Body of pancreas (tissue), 4 donors: ENCODE results near the gene CLEC11A. TPM values are rescaled to one million over a fixed set of nuclear protein-coding genes. Genes with fewer than 3 reads are reported as not detected.

ENCODE experiments used
- ATAC-seq: fragments of 150-250 bp; one replicate; pipeline ENCODE4 v1.9.1; 2016
- DNase-seq, 4 donors: peaks; one replicate each; pipeline ENCODE4 v3.0.0-alpha.2; 2019
- H3K27ac ChIP-seq, 4 donors: fragments of 200-600 bp; sonication (generic); 1 replicate in 3 of 4; 2 replicates in 1 of 4; pipeline versions ENCODE4 v1.5.1 to v1.6.1; 2016 to 2019; ENCODE audit warnings: mild to moderate bottlenecking in 1 of 4, mixed read lengths in 1 of 4, moderate library complexity in 1 of 4
- H3K27me3 ChIP-seq, 2 donors: fragments of 200-600 bp; sonication (generic); one replicate each; pipeline ENCODE4 v1.6.0; 2016; ENCODE audit warnings: mild to moderate bottlenecking in 1 of 2
- H3K36me3 ChIP-seq, 2 donors: fragments of 200-600 bp; sonication (generic); replicated peaks in 1 of 2; 2 replicates each; pipeline ENCODE4 v1.5.1; 2016; ENCODE audit warnings: low read depth in 2 of 2; ENCODE audit not compliant: insufficient read depth in 1 of 2
- H3K4me1 ChIP-seq: fragments of 200-600 bp; sonication (generic); one replicate; pipeline ENCODE4 v1.6.0; 2016
- H3K4me3 ChIP-seq, 2 donors: fragments of 200-600 bp; sonication (generic); 1 replicate in 1 of 2; 2 replicates in 1 of 2; pipeline ENCODE4 v1.5.1; 2016 to 2019
- H3K9me3 ChIP-seq, 3 donors: fragments of 200-600 bp; sonication (generic); 1 replicate in 2 of 3; 2 replicates in 1 of 3; pipeline ENCODE4 v1.5.1; 2016
- CTCF ChIP-seq, 7 experiments: fragments of 450-650 bp in 4 of 7; fragments of 200-600 bp in 3 of 7; sonication (generic) in 3 of 7; IDR thresholded peaks; one replicate each; pipeline ENCODE4 v1.5.1; 2016 to 2019; ENCODE audit warnings: antibody characterized with exemption in 7 of 7
- POLR2A ChIP-seq, 3 donors: fragments of 450-650 bp; IDR thresholded peaks; one replicate each; pipeline ENCODE4 v1.6.1; 2016; ENCODE audit warnings: antibody characterized with exemption in 3 of 3, mild to moderate bottlenecking in 2 of 3
- WGBS, 2 donors: methylation state at CpG; one replicate each; pipeline ENCODE4 v1.1.5; 2017; 5-methylcytosine and 5-hydroxymethylcytosine counted together
- intact Hi-C: fragments of 100-400 bp; cut with DNase I; formaldehyde crosslinking; loops from one replicate; pipeline ENCODE4 v1.15.1; 2023
- total RNA-seq, 2 donors: library from RNA; depleted of rRNA; stranded (reverse); fragments of >200 nt; gene quantifications; one replicate each; pipeline ENCODE4 v1.1.0, GENCODE V29; 2016

The CLEC11A gene
- total RNA-seq, 2 donors from 2014 or later = 5.2 to 24.1 TPM

GRCh38 chr19:50722201-50723013 lies 757 bp upstream of the CLEC11A start:
- no peak overlapping the region for H3K27ac ChIP-seq
- no peak for TF ChIP-seq CTCF (IDR thresholded peaks at IDR 0.05)
- no peak for TF ChIP-seq POLR2A (IDR thresholded peaks at IDR 0.05)
- peaks cover 34% of the 10 kb centered on the region for H3K4me1 ChIP-seq
- WGBS, 2 donors = 38 to 52% methylated on average over 12 to 15 of the region's 15 CpGs
- H3K4me3 ChIP-seq = no peak overlapping the region
- ATAC-seq = no peak
- peaks cover 0 to 13% of the 10 kb centered on the region in 2 donors for H3K27me3 ChIP-seq
- no peaks in the 10 kb centered on the region for H3K36me3 ChIP-seq
- H3K9me3 ChIP-seq = no peaks in the 10 kb centered on the region
- no peak for DNase-seq
- intact Hi-C loops = no loop called here

DNA sequence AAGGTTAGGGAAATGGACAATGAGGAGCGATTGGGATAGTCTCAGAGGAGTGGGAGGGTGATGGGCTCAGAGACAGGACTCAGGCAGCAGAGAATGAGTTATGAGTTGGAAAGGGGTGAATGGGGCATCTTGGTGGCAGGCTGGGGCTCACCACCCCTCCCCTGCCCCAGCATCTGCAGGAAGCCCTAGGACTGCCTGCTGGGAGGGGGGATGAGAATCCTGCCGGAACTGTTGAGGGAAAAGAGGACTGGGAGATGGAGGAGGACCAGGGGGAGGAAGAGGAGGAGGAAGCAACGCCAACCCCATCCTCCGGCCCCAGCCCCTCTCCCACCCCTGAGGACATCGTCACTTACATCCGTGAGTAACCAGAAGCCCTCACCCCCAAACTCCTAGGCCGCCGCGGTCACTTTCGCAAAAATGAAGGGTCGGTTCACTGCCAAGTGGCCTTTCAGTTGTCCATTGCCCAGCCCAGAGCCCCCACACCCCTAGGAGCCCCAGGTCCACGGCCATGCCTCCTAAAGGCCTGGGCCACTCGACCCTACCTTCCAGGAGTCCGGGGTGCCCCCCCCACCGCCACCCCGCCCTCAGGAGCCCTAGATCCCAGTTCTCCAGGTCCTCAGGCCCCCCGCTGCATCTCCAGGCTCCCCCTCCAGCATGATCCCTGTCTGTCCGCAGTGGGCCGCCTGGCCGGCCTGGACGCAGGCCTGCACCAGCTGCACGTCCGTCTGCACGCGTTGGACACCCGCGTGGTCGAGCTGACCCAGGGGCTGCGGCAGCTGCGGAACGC lies 764 bp downstream of the CLEC11A start:
- ATAC-seq (no peak), DNase-seq (no peak)
- H3K27me3 ChIP-seq = peaks cover 0 to under 1% of the 10 kb centered on the region in 2 donors
- peak overlapping the region; percentile 8 for H3K4me3 ChIP-seq
- peak overlapping the region; percentile 46 to 79 (median 68) for H3K27ac ChIP-seq
- intact Hi-C loops = no loop called here
- peaks cover 26% of the 10 kb centered on the region for H3K4me1 ChIP-seq
- no peaks in the 10 kb centered on the region for H3K9me3 ChIP-seq
- TF ChIP-seq CTCF (IDR thresholded peaks at IDR 0.05) (no peak), POLR2A (IDR thresholded peaks at IDR 0.05) (no peak)
- H3K36me3 ChIP-seq = no peaks in the 10 kb centered on the region
- 6 to 33% methylated on average over 5 to 31 of the region's 31 CpGs for WGBS, 2 donors

- Histone ChIP-seq H3K4me1 (peaks cover 23% of the 10 kb centered on the region), H3K27ac (peak overlapping the region; percentile 53 to 79 (median 68)), H3K27me3 (no peaks in the 10 kb centered on the region), H3K36me3 (no peaks in the 10 kb centered on the region), H3K4me3 (peak overlapping the region; percentile 32 to 44), H3K9me3 (no peaks in the 10 kb centered on the region)
- peak; percentile 94 for ATAC-seq
- peak; percentile 97 to 100 (median 99) for DNase-seq
- intact Hi-C loops = no loop called here
- TF ChIP-seq CTCF (IDR thresholded peaks at IDR 0.05) (peak; percentile 56 to 89 (median 73)), POLR2A (IDR thresholded peaks at IDR 0.05) (peak in 2 of 3 donors; percentile 64 to 74)
- WGBS, 2 donors = 0 to 1% methylated on average over 15 to 65 of the region's 65 CpGs
Measured at GRCh38 chr19:50724522-50725217, 1.5 kb downstream of the CLEC11A start.

- peak overlapping the region in 3 of 4 donors; percentile 41 to 53 (median 50) for H3K27ac ChIP-seq
- no peak for ATAC-seq
- no peaks in the 10 kb centered on the region for H3K27me3 ChIP-seq
- WGBS, 2 donors = 2 to 17% methylated on average over 8 to 52 of the region's 52 CpGs
- peaks cover 23% of the 10 kb centered on the region for H3K4me1 ChIP-seq
- H3K4me3 ChIP-seq = peak overlapping the region; percentile 32 to 44
- DNase-seq = no peak
- TF ChIP-seq POLR2A (IDR thresholded peaks at IDR 0.05) (peak in 1 of 3 donors; percentile 52), CTCF (IDR thresholded peaks at IDR 0.05) (no peak)
- no peaks in the 10 kb centered on the region for H3K36me3 ChIP-seq
- H3K9me3 ChIP-seq = no peaks in the 10 kb centered on the region
- intact Hi-C loops = no loop called here
Measured at GRCh38 chr19:50725218-50725910, 2.2 kb downstream of the CLEC11A start.
